ENCODE measurements around the gene ERC1.

The ERC1 gene

GRCh38 chr12:1419849-1420371 lies 428.9 kb downstream of the ERC1 start:
- in situ Hi-C loops (cut with HindIII; ENCODE audit: low pct_ligation_motif_present, low pct_unique_long_range_greater_than_20kb, low sequenced_read_pairs) = no loop called here

GRCh38 chr12:1421091-1421846 lies 430.2 kb downstream of the ERC1 start:
- no peak for DNase-seq
- in situ Hi-C loops (cut with HindIII; ENCODE audit: low pct_ligation_motif_present, low pct_unique_long_range_greater_than_20kb, low sequenced_read_pairs) = no loop called here

More at GRCh38 chr12:1419849-1420371, 428.9 kb downstream of the ERC1 start:
- no peak for DNase-seq

GRCh38 chr12:1422604-1423315 lies 431.7 kb downstream of the ERC1 start:
- in situ Hi-C loops (cut with HindIII; ENCODE audit: low pct_ligation_motif_present, low pct_unique_long_range_greater_than_20kb, low sequenced_read_pairs) = no loop called here
- no peak for DNase-seq

- in situ Hi-C loops (cut with HindIII; ENCODE audit: low pct_ligation_motif_present, low pct_unique_long_range_greater_than_20kb, low sequenced_read_pairs) = no loop called here
- DNase-seq = no peak
These were observed 433.8 kb downstream of the ERC1 start for GRCh38 chr12:1424674-1425395.

GRCh38 chr12:1425396-1425729 lies 434.3 kb downstream of the ERC1 start:
- DNase-seq = no peak
- in situ Hi-C loops (cut with HindIII; ENCODE audit: low pct_ligation_motif_present, low pct_unique_long_range_greater_than_20kb, low sequenced_read_pairs) = no loop called here

GRCh38 chr12:1428671-1429070 lies 437.6 kb downstream of the ERC1 start:
- DNase-seq = no peak
- in situ Hi-C loops (cut with HindIII; ENCODE audit: low pct_ligation_motif_present, low pct_unique_long_range_greater_than_20kb, low sequenced_read_pairs) = no loop called here

GRCh38 chr12:1429980-1430379 lies 439.0 kb downstream of the ERC1 start:
- DNase-seq = no peak

GRCh38 chr12:1434296-1434955 lies 443.4 kb downstream of the ERC1 start:
- in situ Hi-C loops (cut with HindIII; ENCODE audit: low pct_ligation_motif_present, low pct_unique_long_range_greater_than_20kb, low sequenced_read_pairs) = no loop called here
- no peak for DNase-seq

More at GRCh38 chr12:1429980-1430379, 439.0 kb downstream of the ERC1 start:
- in situ Hi-C loops (cut with HindIII; ENCODE audit: low pct_ligation_motif_present, low pct_unique_long_range_greater_than_20kb, low sequenced_read_pairs) = no loop called here

- no peak for DNase-seq
- in situ Hi-C loops (cut with HindIII; ENCODE audit: low pct_ligation_motif_present, low pct_unique_long_range_greater_than_20kb, low sequenced_read_pairs) = no loop called here
These were observed 444.0 kb downstream of the ERC1 start for GRCh38 chr12:1435044-1435443.

- in situ Hi-C loops (cut with HindIII; ENCODE audit: low pct_ligation_motif_present, low pct_unique_long_range_greater_than_20kb, low sequenced_read_pairs) = no loop called here
- no peak for DNase-seq
These were observed 444.4 kb downstream of the ERC1 start for GRCh38 chr12:1435456-1435855.

GRCh38 chr12:1436015-1436414 lies 445.0 kb downstream of the ERC1 start:
- DNase-seq = no peak
- in situ Hi-C loops (cut with HindIII; ENCODE audit: low pct_ligation_motif_present, low pct_unique_long_range_greater_than_20kb, low sequenced_read_pairs) = no loop called here

- in situ Hi-C loops (cut with HindIII; ENCODE audit: low pct_ligation_motif_present, low pct_unique_long_range_greater_than_20kb, low sequenced_read_pairs) = no loop called here
- DNase-seq = no peak
These were observed 446.0 kb downstream of the ERC1 start for GRCh38 chr12:1436981-1437380.

GRCh38 chr12:1439201-1439600 lies 448.2 kb downstream of the ERC1 start:
- in situ Hi-C loops (cut with HindIII; ENCODE audit: low pct_ligation_motif_present, low pct_unique_long_range_greater_than_20kb, low sequenced_read_pairs) = no loop called here
- DNase-seq = no peak

- no peak for DNase-seq
- in situ Hi-C loops (cut with HindIII; ENCODE audit: low pct_ligation_motif_present, low pct_unique_long_range_greater_than_20kb, low sequenced_read_pairs) = no loop called here
These were observed 448.7 kb downstream of the ERC1 start for GRCh38 chr12:1439687-1440086.

GRCh38 chr12:1443421-1444141 lies 452.6 kb downstream of the ERC1 start:
- no peak for DNase-seq
- in situ Hi-C loops (cut with HindIII; ENCODE audit: low pct_ligation_motif_present, low pct_unique_long_range_greater_than_20kb, low sequenced_read_pairs) = no loop called here

GRCh38 chr12:1444142-1444516 lies 453.1 kb downstream of the ERC1 start:
- no peak for DNase-seq
- in situ Hi-C loops (cut with HindIII; ENCODE audit: low pct_ligation_motif_present, low pct_unique_long_range_greater_than_20kb, low sequenced_read_pairs) = no loop called here

GRCh38 chr12:1445807-1446206 lies 454.8 kb downstream of the ERC1 start:
- DNase-seq = no peak
- in situ Hi-C loops (cut with HindIII; ENCODE audit: low pct_ligation_motif_present, low pct_unique_long_range_greater_than_20kb, low sequenced_read_pairs) = no loop called here

- in situ Hi-C loops (cut with HindIII; ENCODE audit: low pct_ligation_motif_present, low pct_unique_long_range_greater_than_20kb, low sequenced_read_pairs) = no loop called here
- DNase-seq = no peak
These were observed 457.3 kb downstream of the ERC1 start for GRCh38 chr12:1448336-1448735.

Data from ACHN (cell line).